ENCODE measurements around the gene ZSCAN22. TPM values are rescaled to one million over a fixed set of nuclear protein-coding genes. Genes with fewer than 3 reads are reported as not detected.

The ZSCAN22 gene
- total and polyA plus RNA-seq, 2 donors (not counting 1 experiment from before 2014, with no cell fraction given), result 2.8 to 7.1 TPM

GRCh38 chr19:58357481-58358145, 30.8 kb downstream of the ZSCAN22 start:
- no peak overlapping the region for H2AFZ ChIP-seq (ENCODE audit: insufficient read depth, low read depth, low read length, poor library complexity, severe bottlenecking)
- no peaks in the 10 kb centered on the region for H4K20me1 ChIP-seq (ENCODE audit: control insufficient read depth, insufficient read depth, low read length, poor library complexity, severe bottlenecking)
- H3K4me2 ChIP-seq (replicated peaks; ENCODE audit: low read depth, low read length, poor library complexity, severe bottlenecking), result peak overlapping the region; percentile 79
- Mint-ChIP-seq H3K4me1 (peaks cover 21% of the 10 kb centered on the region), H3K9me3 (ENCODE audit: insufficient read depth) (no peaks in the 10 kb centered on the region), H3K27ac (no peak overlapping the region), H3K4me3 (peak overlapping the region; percentile 16), H3K27me3 (peaks cover 3% of the 10 kb centered on the region)
- peaks cover 17 to 31% of the 10 kb centered on the region in 2 donors for H3K4me1 ChIP-seq (ENCODE audit: control insufficient read depth in 2 of 2, insufficient read depth in 2 of 2, low read length in 2 of 2)
- ATAC-seq (ENCODE audit: low read depth), result no peak
- ChIA-PET CTCF (interaction anchor here (0.6 kb wide), 1 partner anchor 499 kb away, joined by 4 read pairs; no protein-coding TSS in a partner anchor), POLR2A (no interaction called here)
- no peak for DNase-seq
- H3K36me3 ChIP-seq (replicated peaks in 1 of 2; ENCODE audit: control extremely low read depth in 1 of 2, control insufficient read depth in 1 of 2, extremely low read depth in 1 of 2, insufficient read depth in 2 of 2, low read length in 1 of 2), result no peaks in the 10 kb centered on the region
- intact Hi-C loops (cut with micrococcal nuclease), result no loop called here
- no peaks in the 10 kb centered on the region for H3K79me2 ChIP-seq (ENCODE audit: control insufficient read depth, insufficient read depth, low read length)
- no peak overlapping the region for H3K4me3 ChIP-seq (ENCODE audit: control extremely low read depth in 1 of 5, extremely low read depth in 1 of 5, insufficient read depth in 1 of 5, low read depth in 2 of 5, low read length in 4 of 5)
- TF ChIP-seq CTCF (IDR thresholded peaks at IDR 0.05) (no peak), EZH2 (IDR thresholded peaks at IDR 0.05; ENCODE audit: borderline replicate concordance, insufficient read depth, low read depth, low read length, poor library complexity, severe bottlenecking) (no peak)
- H3K9me3 ChIP-seq (ENCODE audit: control extremely low read depth in 1 of 3, control insufficient read depth in 2 of 3, insufficient read depth in 1 of 3, low read length in 2 of 3), result peaks cover 0 to 14% (median 0%) of the 10 kb centered on the region in 3 donors
- H3K9ac ChIP-seq (ENCODE audit: low read length), result no peak overlapping the region
- peaks cover 0 to 19% (median 6%) of the 10 kb centered on the region in 4 experiments for H3K27me3 ChIP-seq (replicated peaks in 1 of 4; ENCODE audit: control extremely low read depth in 1 of 4, control insufficient read depth in 3 of 4, insufficient read depth in 4 of 4, low read length in 3 of 4)
- no peak overlapping the region for H3K27ac ChIP-seq (ENCODE audit: low read length in 2 of 2)
- 86% methylated on average over 18 of the region's 19 CpGs for WGBS (ENCODE audit: insufficient coverage)

- no peak for ATAC-seq (ENCODE audit: low read depth)
- peak overlapping the region; percentile 95 for H3K4me3 Mint-ChIP-seq
- no peaks in the 10 kb centered on the region for H3K36me3 ChIP-seq (replicated peaks in 1 of 2; ENCODE audit: control extremely low read depth in 1 of 2, control insufficient read depth in 1 of 2, extremely low read depth in 1 of 2, insufficient read depth in 2 of 2, low read length in 1 of 2)
- CTCF ChIA-PET, result interaction anchor here (0.5 to 1.1 kb wide), 4 partner anchors 12 to 543 kb away, joined by 4 to 7 read pairs (median 4); partner anchors contain the start of gene ZBTB45
- H3K4me2 ChIP-seq (replicated peaks; ENCODE audit: low read depth, low read length, poor library complexity, severe bottlenecking), result peak overlapping the region; percentile 81
- H3K27me3 ChIP-seq (replicated peaks in 1 of 4; ENCODE audit: control extremely low read depth in 1 of 4, control insufficient read depth in 3 of 4, insufficient read depth in 4 of 4, low read length in 3 of 4), result peaks cover 0 to 16% (median 6%) of the 10 kb centered on the region in 4 experiments
- no peaks in the 10 kb centered on the region for H3K9me3 Mint-ChIP-seq (ENCODE audit: insufficient read depth)
- TF ChIP-seq EZH2 (IDR thresholded peaks at IDR 0.05; ENCODE audit: borderline replicate concordance, insufficient read depth, low read depth, low read length, poor library complexity, severe bottlenecking) (no peak), CTCF (IDR thresholded peaks at IDR 0.05) (no peak)
- H3K27me3 Mint-ChIP-seq, result peaks cover 3% of the 10 kb centered on the region
- H3K9ac ChIP-seq (ENCODE audit: low read length), result peak overlapping the region; percentile 75
- H4K20me1 ChIP-seq (ENCODE audit: control insufficient read depth, insufficient read depth, low read length, poor library complexity, severe bottlenecking), result no peaks in the 10 kb centered on the region
- 7% methylated on average over 27 of the region's 28 CpGs for WGBS (ENCODE audit: insufficient coverage)
- POLR2A ChIA-PET, result interaction anchor here (0.6 to 3.7 kb wide), 16 partner anchors 14 to 587 kb away, joined by 3 to 35 read pairs (median 8); partner anchors contain the start of genes ERVK3-1, RPS5, TRIM28 and UBE2M
- peak overlapping the region; percentile 87 for H2AFZ ChIP-seq (ENCODE audit: insufficient read depth, low read depth, low read length, poor library complexity, severe bottlenecking)
- H3K79me2 ChIP-seq (ENCODE audit: control insufficient read depth, insufficient read depth, low read length), result no peaks in the 10 kb centered on the region
- DNase-seq, result no peak
- peak overlapping the region; percentile 97 for H3K27ac Mint-ChIP-seq
- H3K4me3 ChIP-seq (ENCODE audit: control extremely low read depth in 1 of 5, extremely low read depth in 1 of 5, insufficient read depth in 1 of 5, low read depth in 2 of 5, low read length in 4 of 5), result peak overlapping the region; percentile 69 to 90 (median 74)
- H3K4me1 ChIP-seq (ENCODE audit: control insufficient read depth in 2 of 2, insufficient read depth in 2 of 2, low read length in 2 of 2), result peaks cover 17 to 35% of the 10 kb centered on the region in 2 donors
- peaks cover 19% of the 10 kb centered on the region for H3K4me1 Mint-ChIP-seq
- intact Hi-C loops (cut with micrococcal nuclease), result loop anchor here (1.0 to 5.0 kb wide), 11 partner anchors 15 to 196 kb away; partner anchors contain the start of genes ERVK3-1, UBE2M, ZNF324B and ZNF446
- peaks cover 0 to 7% (median 0%) of the 10 kb centered on the region in 3 donors for H3K9me3 ChIP-seq (ENCODE audit: control extremely low read depth in 1 of 3, control insufficient read depth in 2 of 3, insufficient read depth in 1 of 3, low read length in 2 of 3)
- peak overlapping the region; percentile 80 to 81 for H3K27ac ChIP-seq (ENCODE audit: low read length in 2 of 2)
These were observed 35.1 kb downstream of the ZSCAN22 start for GRCh38 chr19:58361900-58362271.

All from B cell (primary cell).